ENCODE data around the gene TAPBP.

Gene TAPBP

DNA sequence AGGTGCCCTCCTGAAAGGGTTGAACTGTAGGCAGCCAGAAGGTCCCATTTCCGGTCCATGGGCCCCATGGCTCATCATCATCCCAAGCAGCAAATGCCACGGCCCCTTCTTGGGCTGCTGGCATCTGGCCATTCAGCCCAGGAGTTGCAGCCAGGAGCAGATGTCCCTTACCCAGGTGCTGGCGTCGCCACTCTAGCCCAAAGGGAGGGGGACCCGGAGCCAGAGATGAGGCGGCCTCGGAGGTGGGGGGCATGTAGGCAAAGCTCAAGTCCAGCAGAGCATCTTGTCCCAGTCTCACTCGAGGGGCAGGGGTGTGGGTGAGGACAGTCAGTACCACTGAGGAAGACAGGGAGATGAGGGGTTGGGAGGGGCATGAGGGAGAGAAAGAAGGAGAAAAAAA, 8.8 kb downstream of the TAPBP start:
- TF ChIP-seq, protein P1, sequence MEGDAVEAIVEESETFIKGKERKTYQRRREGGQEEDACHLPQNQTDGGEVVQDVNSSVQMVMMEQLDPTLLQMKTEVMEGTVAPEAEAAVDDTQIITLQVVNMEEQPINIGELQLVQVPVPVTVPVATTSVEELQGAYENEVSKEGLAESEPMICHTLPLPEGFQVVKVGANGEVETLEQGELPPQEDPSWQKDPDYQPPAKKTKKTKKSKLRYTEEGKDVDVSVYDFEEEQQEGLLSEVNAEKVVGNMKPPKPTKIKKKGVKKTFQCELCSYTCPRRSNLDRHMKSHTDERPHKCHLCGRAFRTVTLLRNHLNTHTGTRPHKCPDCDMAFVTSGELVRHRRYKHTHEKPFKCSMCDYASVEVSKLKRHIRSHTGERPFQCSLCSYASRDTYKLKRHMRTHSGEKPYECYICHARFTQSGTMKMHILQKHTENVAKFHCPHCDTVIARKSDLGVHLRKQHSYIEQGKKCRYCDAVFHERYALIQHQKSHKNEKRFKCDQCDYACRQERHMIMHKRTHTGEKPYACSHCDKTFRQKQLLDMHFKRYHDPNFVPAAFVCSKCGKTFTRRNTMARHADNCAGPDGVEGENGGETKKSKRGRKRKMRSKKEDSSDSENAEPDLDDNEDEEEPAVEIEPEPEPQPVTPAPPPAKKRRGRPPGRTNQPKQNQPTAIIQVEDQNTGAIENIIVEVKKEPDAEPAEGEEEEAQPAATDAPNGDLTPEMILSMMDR (IDR thresholded peaks at IDR 0.05; ENCODE audit: low read length) = no peak
- no peak for TF ChIP-seq EZH2 (IDR thresholded peaks at IDR 0.05; ENCODE audit: borderline replicate concordance, low read length)
- Histone ChIP-seq H3K9ac (ENCODE audit: low read length) (no peak overlapping the region), H3K4me3 (ENCODE audit: low read depth, low read length, poor library complexity, severe bottlenecking) (no peak overlapping the region), H3F3A (ENCODE audit: insufficient read depth, low read length) (0 out of 2 replicates have a peak, but pooled peaks cover 5% of the 10 kb centered on the region), H3K36me3 (ENCODE audit: insufficient read depth, low read length) (peaks cover 53% of the 10 kb centered on the region), H3K27me3 (ENCODE audit: insufficient read depth, low read length) (no peaks in the 10 kb centered on the region), H3K27ac (ENCODE audit: low read depth, low read length, poor library complexity, severe bottlenecking) (no peak overlapping the region), H4K20me1 (ENCODE audit: insufficient read depth, low read length) (no peaks in the 10 kb centered on the region), H3K4me1 (ENCODE audit: insufficient read depth, low read length, severe bottlenecking) (peaks cover 9% of the 10 kb centered on the region), H3K4me2 (ENCODE audit: low read length) (no peak overlapping the region), H3K9me2 (ENCODE audit: low read depth, low read length) (no peaks in the 10 kb centered on the region), H3K9me3 (ENCODE audit: low read length) (no peaks in the 10 kb centered on the region), H2AFZ (ENCODE audit: low read length) (no peak overlapping the region), H3K79me2 (ENCODE audit: insufficient read depth, low read length) (0 out of 2 replicates have a peak, but pooled peaks cover 6% of the 10 kb centered on the region)

DNA sequence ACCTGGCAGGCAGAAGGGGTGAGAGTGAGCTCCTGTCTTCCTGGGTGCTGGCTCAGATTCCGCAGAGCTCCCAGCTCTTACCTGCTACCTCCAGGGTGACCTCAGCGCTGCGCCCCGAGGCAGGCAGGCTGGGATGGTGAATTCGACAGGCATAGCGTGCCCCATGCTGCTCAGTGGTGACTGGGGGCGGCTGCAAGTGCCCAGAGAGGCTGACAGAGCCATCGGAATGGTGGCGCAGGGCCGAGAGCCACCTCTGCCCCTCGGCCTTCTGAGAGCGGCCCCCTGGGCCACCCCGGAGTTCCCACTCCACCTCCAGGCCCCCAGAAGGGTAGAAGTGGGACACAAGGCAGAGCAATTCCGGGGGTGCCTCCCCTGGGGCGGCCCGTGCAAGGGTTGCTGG, 9.7 kb downstream of the TAPBP start:
- Histone ChIP-seq H3K9me3 (ENCODE audit: low read length) (no peaks in the 10 kb centered on the region), H3K27ac (ENCODE audit: low read depth, low read length, poor library complexity, severe bottlenecking) (no peak overlapping the region), H3K9me2 (ENCODE audit: low read depth, low read length) (no peaks in the 10 kb centered on the region), H3K4me3 (ENCODE audit: low read depth, low read length, poor library complexity, severe bottlenecking) (no peak overlapping the region), H2AFZ (ENCODE audit: low read length) (no peak overlapping the region), H3K79me2 (ENCODE audit: insufficient read depth, low read length) (0 out of 2 replicates have a peak, but pooled peaks cover 6% of the 10 kb centered on the region), H3K9ac (ENCODE audit: low read length) (no peak overlapping the region), H3K36me3 (ENCODE audit: insufficient read depth, low read length) (peaks cover 53% of the 10 kb centered on the region), H3K4me1 (ENCODE audit: insufficient read depth, low read length, severe bottlenecking) (peaks cover 15% of the 10 kb centered on the region), H3K27me3 (ENCODE audit: insufficient read depth, low read length) (no peaks in the 10 kb centered on the region), H3F3A (ENCODE audit: insufficient read depth, low read length) (0 out of 2 replicates have a peak, but pooled peaks cover 5% of the 10 kb centered on the region), H3K4me2 (ENCODE audit: low read length) (no peak overlapping the region), H4K20me1 (ENCODE audit: insufficient read depth, low read length) (no peaks in the 10 kb centered on the region)
- no peak for TF ChIP-seq EZH2 (IDR thresholded peaks at IDR 0.05; ENCODE audit: borderline replicate concordance, low read length)
- TF ChIP-seq, protein P1 (IDR thresholded peaks at IDR 0.05; ENCODE audit: low read length) = no peak

DNA sequence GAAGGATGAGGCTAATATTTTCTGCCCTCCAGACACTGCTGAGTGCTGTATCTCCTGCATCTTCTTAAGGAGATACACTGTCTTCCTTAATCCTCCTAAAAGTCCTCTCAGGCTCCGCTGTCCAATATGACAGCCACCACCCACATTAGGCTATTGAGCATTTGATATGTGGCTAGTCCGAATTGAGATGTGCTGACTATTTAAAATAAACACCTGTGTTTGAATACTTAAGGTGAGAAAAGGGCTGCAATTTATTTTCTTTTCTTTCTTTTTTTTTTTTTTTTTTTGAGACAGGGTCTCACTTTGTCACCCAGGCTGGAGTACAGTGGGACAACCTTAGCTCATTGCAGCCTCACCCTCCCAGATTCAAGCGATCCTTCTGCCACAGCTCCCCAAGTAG, 12.0 kb downstream of the TAPBP start:
- Histone ChIP-seq H3F3A (ENCODE audit: insufficient read depth, low read length) (0 out of 2 replicates have a peak, but pooled peaks cover 5% of the 10 kb centered on the region), H3K27me3 (ENCODE audit: insufficient read depth, low read length) (no peaks in the 10 kb centered on the region), H3K9me3 (ENCODE audit: low read length) (no peaks in the 10 kb centered on the region), H3K36me3 (ENCODE audit: insufficient read depth, low read length) (peaks cover 48% of the 10 kb centered on the region), H3K4me2 (ENCODE audit: low read length) (no peak overlapping the region), H4K20me1 (ENCODE audit: insufficient read depth, low read length) (no peaks in the 10 kb centered on the region), H3K4me3 (ENCODE audit: low read depth, low read length, poor library complexity, severe bottlenecking) (no peak overlapping the region), H2AFZ (ENCODE audit: low read length) (no peak overlapping the region), H3K9me2 (ENCODE audit: low read depth, low read length) (no peaks in the 10 kb centered on the region), H3K27ac (ENCODE audit: low read depth, low read length, poor library complexity, severe bottlenecking) (no peak overlapping the region), H3K79me2 (ENCODE audit: insufficient read depth, low read length) (no peaks in the 10 kb centered on the region), H3K4me1 (ENCODE audit: insufficient read depth, low read length, severe bottlenecking) (peaks cover 20% of the 10 kb centered on the region), H3K9ac (ENCODE audit: low read length) (no peak overlapping the region)
- TF ChIP-seq, protein P1 (IDR thresholded peaks at IDR 0.05; ENCODE audit: low read length) = no peak
- no peak for TF ChIP-seq EZH2 (IDR thresholded peaks at IDR 0.05; ENCODE audit: borderline replicate concordance, low read length)

Measured in OCI-LY1 (cell line).